SU-DHL-6 (cell line): Measurements from ENCODE around the gene DPYSL5.

Experiments
- EZH2phosphoT487 ChIP-seq: fragments of 200-600 bp; sonication (generic), shearing (Covaris generic); conservative IDR thresholded peaks from 2 replicates; pipeline ENCODE4 v1.6.1; 2018; ENCODE audit warnings: mild to moderate bottlenecking, antibody characterized with exemption, low read length, moderate library complexity, mixed read lengths
- TF ChIP-seq, protein P1 (sequence below): fragments of 200-600 bp; sonication (generic); IDR thresholded peaks from one replicate; pipeline ENCODE4 v1.5.1; 2017; ENCODE audit warnings: antibody characterized with exemption, mild to moderate bottlenecking, low read length, moderate library complexity; ENCODE audit not compliant: insufficient read depth, poor library complexity, severe bottlenecking

DNA sequence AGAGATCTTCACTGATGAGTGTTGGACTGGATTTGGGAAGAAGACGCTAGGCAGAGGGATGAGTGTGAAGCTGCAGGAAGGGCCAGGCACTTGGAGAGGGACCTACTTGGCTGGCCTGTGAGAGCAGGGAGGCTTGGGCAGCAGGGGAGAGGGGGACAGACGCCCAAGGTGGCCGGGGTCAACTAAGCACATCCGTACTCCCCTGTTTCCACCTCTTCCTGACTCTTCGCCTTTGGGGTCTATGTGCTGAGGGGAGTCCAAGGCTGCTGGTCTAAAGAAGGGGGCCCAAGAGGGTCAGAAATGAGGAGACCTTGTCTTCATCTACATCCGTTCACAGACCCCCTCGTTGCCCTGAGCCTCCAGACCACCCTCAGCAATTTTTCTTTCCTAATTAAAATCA lies 16.7 kb downstream of the DPYSL5 start:
- TF ChIP-seq, protein P1, sequence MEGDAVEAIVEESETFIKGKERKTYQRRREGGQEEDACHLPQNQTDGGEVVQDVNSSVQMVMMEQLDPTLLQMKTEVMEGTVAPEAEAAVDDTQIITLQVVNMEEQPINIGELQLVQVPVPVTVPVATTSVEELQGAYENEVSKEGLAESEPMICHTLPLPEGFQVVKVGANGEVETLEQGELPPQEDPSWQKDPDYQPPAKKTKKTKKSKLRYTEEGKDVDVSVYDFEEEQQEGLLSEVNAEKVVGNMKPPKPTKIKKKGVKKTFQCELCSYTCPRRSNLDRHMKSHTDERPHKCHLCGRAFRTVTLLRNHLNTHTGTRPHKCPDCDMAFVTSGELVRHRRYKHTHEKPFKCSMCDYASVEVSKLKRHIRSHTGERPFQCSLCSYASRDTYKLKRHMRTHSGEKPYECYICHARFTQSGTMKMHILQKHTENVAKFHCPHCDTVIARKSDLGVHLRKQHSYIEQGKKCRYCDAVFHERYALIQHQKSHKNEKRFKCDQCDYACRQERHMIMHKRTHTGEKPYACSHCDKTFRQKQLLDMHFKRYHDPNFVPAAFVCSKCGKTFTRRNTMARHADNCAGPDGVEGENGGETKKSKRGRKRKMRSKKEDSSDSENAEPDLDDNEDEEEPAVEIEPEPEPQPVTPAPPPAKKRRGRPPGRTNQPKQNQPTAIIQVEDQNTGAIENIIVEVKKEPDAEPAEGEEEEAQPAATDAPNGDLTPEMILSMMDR = no peak
- no peak for TF ChIP-seq EZH2phosphoT487
